Measurements from ENCODE around the gene ZEB2.

The ZEB2 gene

GRCh38 chr2:144357623-144358373 lies 162.1 kb downstream of the ZEB2 start:
- peak overlapping the region; percentile 97 for H2AK5ac ChIP-seq (ENCODE audit: low read length)

GRCh38 chr2:144356402-144356801 lies 163.5 kb downstream of the ZEB2 start:
- no peak overlapping the region for H3K4me3 ChIP-seq (ENCODE audit: low read depth, low read length)

More at GRCh38 chr2:144357623-144358373, 162.1 kb downstream of the ZEB2 start:
- H4K12ac ChIP-seq (ENCODE audit: low read depth, low read length) = no peak overlapping the region
- no CpG with 5 or more reads among the region's 4 CpGs for WGBS (ENCODE audit: extremely low coverage, insufficient coverage, insufficient read length)
- no peak overlapping the region for H2AFZ ChIP-seq (ENCODE audit: insufficient read depth, low read length, poor library complexity)
- H3K79me1 ChIP-seq (ENCODE audit: low read length) = peaks cover 18% of the 10 kb centered on the region
- H4K91ac ChIP-seq (ENCODE audit: low read depth, low read length) = peak overlapping the region; percentile 96
- H2BK12ac ChIP-seq (ENCODE audit: low read length) = peak overlapping the region; percentile 97
- H3K27me3 ChIP-seq (ENCODE audit: insufficient read depth, low read length) = no peaks in the 10 kb centered on the region
- H3K79me2 ChIP-seq (ENCODE audit: control insufficient read depth, insufficient read depth, low read length, poor library complexity) = peaks cover 4% of the 10 kb centered on the region
- peak overlapping the region; percentile 83 for H4K8ac ChIP-seq (ENCODE audit: low read depth, low read length)
- no peaks in the 10 kb centered on the region for H3K36me3 ChIP-seq (ENCODE audit: control insufficient read depth in 1 of 2, insufficient read depth in 2 of 2, low read length in 2 of 2)
- peak overlapping the region; percentile 97 for H2BK5ac ChIP-seq (ENCODE audit: low read depth, low read length, poor library complexity)
- peak; percentile 85 to 93 for DNase-seq
- H3K23ac ChIP-seq (ENCODE audit: low read length) = no peak overlapping the region
- no peaks in the 10 kb centered on the region for H3K9me3 ChIP-seq (ENCODE audit: insufficient read depth, low read depth, low read length)
- H3K4me3 ChIP-seq (ENCODE audit: low read depth, low read length) = no peak overlapping the region
- peak overlapping the region; percentile 99 for H2BK120ac ChIP-seq (ENCODE audit: insufficient read depth, low read length, poor library complexity)
- no peak overlapping the region for H3K9ac ChIP-seq (ENCODE audit: low read length)
- peaks cover 10% of the 10 kb centered on the region in 2 experiments for H3K4me1 ChIP-seq (ENCODE audit: control insufficient read depth in 1 of 2, insufficient read depth in 2 of 2, low read length in 2 of 2)
- H3K4ac ChIP-seq (ENCODE audit: low read depth, low read length) = peak overlapping the region; percentile 94
- no peak overlapping the region for H3K4me2 ChIP-seq (ENCODE audit: low read length)
- H3K18ac ChIP-seq (ENCODE audit: low read length) = no peak overlapping the region
- peak overlapping the region; percentile 95 for H3K14ac ChIP-seq (ENCODE audit: low read length)
- H3K27ac ChIP-seq (ENCODE audit: low read depth, low read length) = peak overlapping the region; percentile 84

GRCh38 chr2:144354953-144355352 lies 165.0 kb downstream of the ZEB2 start:
- no CpG with 5 or more reads among the region's 3 CpGs for WGBS (ENCODE audit: extremely low coverage, insufficient coverage, insufficient read length)
- Histone ChIP-seq H3K79me1 (ENCODE audit: low read length) (peaks cover 20% of the 10 kb centered on the region), H3K4me3 (ENCODE audit: low read depth, low read length) (no peak overlapping the region), H3K9ac (ENCODE audit: low read length) (no peak overlapping the region), H3K4ac (ENCODE audit: low read depth, low read length) (no peak overlapping the region), H3K9me3 (ENCODE audit: insufficient read depth, low read depth, low read length) (no peaks in the 10 kb centered on the region), H3K27ac (ENCODE audit: low read depth, low read length) (no peak overlapping the region), H3K27me3 (ENCODE audit: insufficient read depth, low read length) (no peaks in the 10 kb centered on the region), H3K23ac (ENCODE audit: low read length) (no peak overlapping the region), H3K18ac (ENCODE audit: low read length) (no peak overlapping the region), H3K36me3 (ENCODE audit: control insufficient read depth in 1 of 2, insufficient read depth in 2 of 2, low read length in 2 of 2) (no peaks in the 10 kb centered on the region), H4K91ac (ENCODE audit: low read depth, low read length) (no peak overlapping the region), H4K12ac (ENCODE audit: low read depth, low read length) (no peak overlapping the region), H3K79me2 (ENCODE audit: control insufficient read depth, insufficient read depth, low read length, poor library complexity) (peaks cover 4% of the 10 kb centered on the region), H2AFZ (ENCODE audit: insufficient read depth, low read length, poor library complexity) (no peak overlapping the region), H3K4me1 (ENCODE audit: control insufficient read depth in 1 of 2, insufficient read depth in 2 of 2, low read length in 2 of 2) (peaks cover 13 to 18% of the 10 kb centered on the region in 2 experiments), H2BK5ac (ENCODE audit: low read depth, low read length, poor library complexity) (no peak overlapping the region), H2BK120ac (ENCODE audit: insufficient read depth, low read length, poor library complexity) (no peak overlapping the region), H3K14ac (ENCODE audit: low read length) (peak overlapping the region; percentile 60), H2BK12ac (ENCODE audit: low read length) (peak overlapping the region; percentile 80), H2AK5ac (ENCODE audit: low read length) (peak overlapping the region; percentile 83), H4K8ac (ENCODE audit: low read depth, low read length) (no peak overlapping the region), H3K4me2 (ENCODE audit: low read length) (no peak overlapping the region)
- DNase-seq = no peak

More at GRCh38 chr2:144356402-144356801, 163.5 kb downstream of the ZEB2 start:
- peaks cover 12 to 13% of the 10 kb centered on the region in 2 experiments for H3K4me1 ChIP-seq (ENCODE audit: control insufficient read depth in 1 of 2, insufficient read depth in 2 of 2, low read length in 2 of 2)
- H2BK12ac ChIP-seq (ENCODE audit: low read length) = peak overlapping the region; percentile 100
- no peak overlapping the region for H2AFZ ChIP-seq (ENCODE audit: insufficient read depth, low read length, poor library complexity)
- H3K4ac ChIP-seq (ENCODE audit: low read depth, low read length) = no peak overlapping the region
- no peak overlapping the region for H3K4me2 ChIP-seq (ENCODE audit: low read length)
- no peak overlapping the region for H3K27ac ChIP-seq (ENCODE audit: low read depth, low read length)
- no peak overlapping the region for H3K23ac ChIP-seq (ENCODE audit: low read length)
- H3K9ac ChIP-seq (ENCODE audit: low read length) = no peak overlapping the region
- H2AK5ac ChIP-seq (ENCODE audit: low read length) = peak overlapping the region; percentile 94
- H3K14ac ChIP-seq (ENCODE audit: low read length) = peak overlapping the region; percentile 64
- peak; percentile 66 to 72 for DNase-seq
- H4K91ac ChIP-seq (ENCODE audit: low read depth, low read length) = peak overlapping the region; percentile 76
- no peaks in the 10 kb centered on the region for H3K36me3 ChIP-seq (ENCODE audit: control insufficient read depth in 1 of 2, insufficient read depth in 2 of 2, low read length in 2 of 2)
- peak overlapping the region; percentile 40 for H3K18ac ChIP-seq (ENCODE audit: low read length)
- peaks cover 4% of the 10 kb centered on the region for H3K79me2 ChIP-seq (ENCODE audit: control insufficient read depth, insufficient read depth, low read length, poor library complexity)
- H3K79me1 ChIP-seq (ENCODE audit: low read length) = peaks cover 16% of the 10 kb centered on the region
- H3K9me3 ChIP-seq (ENCODE audit: insufficient read depth, low read depth, low read length) = no peaks in the 10 kb centered on the region
- WGBS (ENCODE audit: extremely low coverage, insufficient coverage, insufficient read length) = no CpG with 5 or more reads among the region's 3 CpGs
- H3K27me3 ChIP-seq (ENCODE audit: insufficient read depth, low read length) = no peaks in the 10 kb centered on the region
- H2BK5ac ChIP-seq (ENCODE audit: low read depth, low read length, poor library complexity) = peak overlapping the region; percentile 85
- H4K12ac ChIP-seq (ENCODE audit: low read depth, low read length) = no peak overlapping the region
- H4K8ac ChIP-seq (ENCODE audit: low read depth, low read length) = no peak overlapping the region
- peak overlapping the region; percentile 90 for H2BK120ac ChIP-seq (ENCODE audit: insufficient read depth, low read length, poor library complexity)

- H2BK5ac ChIP-seq (ENCODE audit: low read depth, low read length, poor library complexity) = peak overlapping the region; percentile 69
- peak overlapping the region; percentile 66 for H4K91ac ChIP-seq (ENCODE audit: low read depth, low read length)
- no peaks in the 10 kb centered on the region for H3K9me3 ChIP-seq (ENCODE audit: insufficient read depth, low read depth, low read length)
- H3K4me3 ChIP-seq (ENCODE audit: low read depth, low read length) = no peak overlapping the region
- no peak overlapping the region for H3K4ac ChIP-seq (ENCODE audit: low read depth, low read length)
- no peak for DNase-seq
- no peak overlapping the region for H3K18ac ChIP-seq (ENCODE audit: low read length)
- no peak overlapping the region for H3K23ac ChIP-seq (ENCODE audit: low read length)
- H3K36me3 ChIP-seq (ENCODE audit: control insufficient read depth in 1 of 2, insufficient read depth in 2 of 2, low read length in 2 of 2) = no peaks in the 10 kb centered on the region
- no peaks in the 10 kb centered on the region for H3K27me3 ChIP-seq (ENCODE audit: insufficient read depth, low read length)
- no peak overlapping the region for H4K12ac ChIP-seq (ENCODE audit: low read depth, low read length)
- no peak overlapping the region for H3K4me2 ChIP-seq (ENCODE audit: low read length)
- H3K79me2 ChIP-seq (ENCODE audit: control insufficient read depth, insufficient read depth, low read length, poor library complexity) = peaks cover 4% of the 10 kb centered on the region
- no peak overlapping the region for H3K9ac ChIP-seq (ENCODE audit: low read length)
- no peak overlapping the region for H2AK5ac ChIP-seq (ENCODE audit: low read length)
- WGBS (ENCODE audit: extremely low coverage, insufficient coverage, insufficient read length) = no CpG with 5 or more reads among the region's 5 CpGs
- peak overlapping the region; percentile 61 for H4K8ac ChIP-seq (ENCODE audit: low read depth, low read length)
- H3K79me1 ChIP-seq (ENCODE audit: low read length) = peaks cover 32% of the 10 kb centered on the region
- peak overlapping the region; percentile 33 for H3K27ac ChIP-seq (ENCODE audit: low read depth, low read length)
- H2BK120ac ChIP-seq (ENCODE audit: insufficient read depth, low read length, poor library complexity) = peak overlapping the region; percentile 63
- no peak overlapping the region for H2AFZ ChIP-seq (ENCODE audit: insufficient read depth, low read length, poor library complexity)
- H3K4me1 ChIP-seq (ENCODE audit: control insufficient read depth in 1 of 2, insufficient read depth in 2 of 2, low read length in 2 of 2) = peaks cover 15 to 22% of the 10 kb centered on the region in 2 experiments
- peak overlapping the region; percentile 73 for H2BK12ac ChIP-seq (ENCODE audit: low read length)
- peak overlapping the region; percentile 17 for H3K14ac ChIP-seq (ENCODE audit: low read length)
Measured at GRCh38 chr2:144351687-144352086, 168.2 kb downstream of the ZEB2 start.
